ENCODE data around the gene PVALEF. TPM values are rescaled to one million over a fixed set of nuclear protein-coding genes. Genes with fewer than 3 reads are reported as not detected.

The PVALEF gene
- total RNA-seq, 1 donor from 2014 or later: not detected

DNA sequence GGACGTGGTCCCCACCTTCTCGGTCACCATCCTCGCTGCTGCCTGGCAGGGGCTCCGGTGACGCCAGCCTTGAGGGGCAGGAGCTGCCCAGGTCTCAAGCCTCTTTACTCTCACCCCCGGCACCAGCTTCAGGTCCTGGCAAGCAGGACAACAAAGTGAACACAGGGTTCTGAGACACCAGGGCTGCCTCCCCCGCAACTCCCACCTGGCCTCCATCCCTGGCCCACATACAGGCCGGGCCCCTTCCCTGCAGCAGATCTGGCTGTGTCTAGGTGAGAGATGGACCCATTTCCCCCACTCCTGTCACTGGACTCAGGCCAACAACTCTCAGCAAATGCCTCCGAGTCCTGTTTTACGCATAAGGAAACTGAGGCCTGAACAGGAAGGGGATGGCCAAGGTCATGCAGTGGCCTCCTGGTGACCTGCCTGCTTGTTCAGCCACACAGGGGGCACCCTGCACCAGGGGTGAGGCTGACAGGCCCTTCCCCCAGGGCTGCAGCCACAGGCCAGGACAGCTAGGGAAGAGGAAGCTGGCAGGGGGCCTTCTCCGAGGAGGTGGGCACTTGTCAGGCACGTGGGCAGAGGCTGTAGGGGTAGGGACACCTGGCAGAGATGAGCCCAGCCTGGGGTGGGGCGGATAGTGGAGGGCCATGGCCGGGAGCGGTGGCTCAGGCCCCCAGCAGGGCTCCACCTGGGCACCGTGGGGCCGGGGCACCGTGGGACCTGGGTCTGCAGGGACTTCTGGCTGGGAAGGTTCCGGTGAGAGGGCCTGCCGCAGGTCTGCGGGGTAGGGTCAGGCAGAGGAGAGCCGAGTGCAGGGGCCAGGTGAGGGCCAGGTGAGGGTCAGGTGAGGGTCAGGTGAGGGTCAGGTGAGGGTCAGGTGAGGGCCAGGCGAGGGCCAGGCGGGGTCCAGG, 46.7 kb upstream of the PVALEF start:
- H3K4me3 Mint-ChIP-seq (ENCODE audit: unreplicated experiment): peak overlapping the region; percentile 65
- H3K36me3 Mint-ChIP-seq (ENCODE audit: low read depth): no peaks in the 10 kb centered on the region
- no peak for DNase-seq (ENCODE audit: low spot score)
- H3K4me1 Mint-ChIP-seq (ENCODE audit: low read depth): peaks cover 9% of the 10 kb centered on the region
- H3K27ac Mint-ChIP-seq (ENCODE audit: unreplicated experiment): peak overlapping the region; percentile 36
- no peaks in the 10 kb centered on the region for H3K27me3 Mint-ChIP-seq (ENCODE audit: low read depth)
- H3K9me3 Mint-ChIP-seq (ENCODE audit: low read depth): no peaks in the 10 kb centered on the region
- TF ChIP-seq, protein P1, sequence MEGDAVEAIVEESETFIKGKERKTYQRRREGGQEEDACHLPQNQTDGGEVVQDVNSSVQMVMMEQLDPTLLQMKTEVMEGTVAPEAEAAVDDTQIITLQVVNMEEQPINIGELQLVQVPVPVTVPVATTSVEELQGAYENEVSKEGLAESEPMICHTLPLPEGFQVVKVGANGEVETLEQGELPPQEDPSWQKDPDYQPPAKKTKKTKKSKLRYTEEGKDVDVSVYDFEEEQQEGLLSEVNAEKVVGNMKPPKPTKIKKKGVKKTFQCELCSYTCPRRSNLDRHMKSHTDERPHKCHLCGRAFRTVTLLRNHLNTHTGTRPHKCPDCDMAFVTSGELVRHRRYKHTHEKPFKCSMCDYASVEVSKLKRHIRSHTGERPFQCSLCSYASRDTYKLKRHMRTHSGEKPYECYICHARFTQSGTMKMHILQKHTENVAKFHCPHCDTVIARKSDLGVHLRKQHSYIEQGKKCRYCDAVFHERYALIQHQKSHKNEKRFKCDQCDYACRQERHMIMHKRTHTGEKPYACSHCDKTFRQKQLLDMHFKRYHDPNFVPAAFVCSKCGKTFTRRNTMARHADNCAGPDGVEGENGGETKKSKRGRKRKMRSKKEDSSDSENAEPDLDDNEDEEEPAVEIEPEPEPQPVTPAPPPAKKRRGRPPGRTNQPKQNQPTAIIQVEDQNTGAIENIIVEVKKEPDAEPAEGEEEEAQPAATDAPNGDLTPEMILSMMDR (IDR thresholded peaks at IDR 0.05): no peak

DNA sequence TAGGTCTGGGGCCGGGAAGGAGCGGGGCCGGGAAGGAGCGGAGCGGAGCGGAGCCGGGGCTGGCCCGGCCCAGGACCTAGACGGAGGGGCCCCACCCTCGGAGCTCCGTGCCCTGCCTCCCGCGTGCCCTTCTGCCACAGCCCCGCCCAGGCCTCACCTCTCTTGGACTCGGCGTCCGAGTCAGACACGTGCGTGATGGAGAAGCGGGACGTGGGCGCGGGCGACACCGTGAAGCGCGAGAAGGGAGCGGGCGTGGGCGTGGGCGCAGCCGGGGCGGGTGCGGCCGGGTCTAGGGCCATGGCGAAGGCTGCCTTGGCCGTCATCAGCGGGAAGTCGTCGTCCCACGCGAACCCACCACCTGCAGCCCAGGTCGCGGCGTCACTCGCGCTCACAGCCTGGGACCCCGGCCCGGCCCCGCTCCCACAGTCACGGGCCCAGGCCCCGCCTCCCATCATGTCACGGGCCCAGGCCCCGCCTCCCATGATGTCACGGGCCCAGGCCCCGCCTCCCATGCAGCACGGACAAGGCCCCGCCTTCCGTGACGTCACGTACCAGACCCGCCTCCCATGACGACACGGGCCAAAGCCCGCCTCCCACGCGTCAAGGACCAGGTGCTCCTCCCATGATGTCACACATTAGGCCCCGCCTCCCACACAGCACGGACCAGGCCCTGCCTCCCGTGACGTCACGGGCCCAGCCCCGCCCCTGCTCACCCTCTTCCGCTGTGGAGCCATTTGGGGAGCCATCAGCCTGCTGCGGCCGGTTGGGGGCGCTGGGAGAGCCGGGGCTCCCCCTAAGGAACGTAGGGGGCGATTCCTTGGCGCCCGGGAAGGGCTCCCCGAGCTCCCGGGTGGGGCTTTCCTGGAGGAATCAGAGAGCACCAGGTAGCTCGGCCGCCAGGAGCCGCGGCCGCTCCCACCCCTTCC, 45.8 kb upstream of the PVALEF start:
- TF ChIP-seq, protein P1 (IDR thresholded peaks at IDR 0.05): no peak
- Mint-ChIP-seq H3K4me1 (ENCODE audit: low read depth) (peaks cover 9% of the 10 kb centered on the region), H3K27ac (ENCODE audit: unreplicated experiment) (peak overlapping the region; percentile 17), H3K4me3 (ENCODE audit: unreplicated experiment) (peak overlapping the region; percentile 46), H3K36me3 (ENCODE audit: low read depth) (no peaks in the 10 kb centered on the region), H3K9me3 (ENCODE audit: low read depth) (no peaks in the 10 kb centered on the region), H3K27me3 (ENCODE audit: low read depth) (no peaks in the 10 kb centered on the region)
- DNase-seq (ENCODE audit: low spot score): no peak

DNA sequence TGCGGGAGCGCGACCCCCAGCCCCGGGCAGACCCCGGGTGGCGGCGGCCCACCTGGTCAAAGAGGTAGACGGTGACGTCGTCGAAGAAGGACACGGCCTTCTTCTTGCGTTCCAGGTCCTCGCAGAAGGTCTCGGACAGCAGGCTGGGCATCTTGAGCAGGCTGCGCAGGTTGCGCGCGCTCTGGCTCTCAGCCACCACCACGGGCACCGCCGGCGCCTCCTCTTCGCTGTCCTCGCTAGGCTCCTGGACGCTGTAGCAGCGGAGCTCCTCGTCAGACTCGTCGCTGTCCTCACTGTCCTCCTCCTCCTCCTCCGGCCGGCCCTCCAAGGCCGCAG, 45.2 kb upstream of the PVALEF start:
- no peak overlapping the region for H3K4me3 Mint-ChIP-seq (ENCODE audit: unreplicated experiment)
- no peak for DNase-seq (ENCODE audit: low spot score)
- H3K9me3 Mint-ChIP-seq (ENCODE audit: low read depth): no peaks in the 10 kb centered on the region
- peaks cover 9% of the 10 kb centered on the region for H3K4me1 Mint-ChIP-seq (ENCODE audit: low read depth)
- no peaks in the 10 kb centered on the region for H3K27me3 Mint-ChIP-seq (ENCODE audit: low read depth)
- no peak overlapping the region for H3K27ac Mint-ChIP-seq (ENCODE audit: unreplicated experiment)
- H3K36me3 Mint-ChIP-seq (ENCODE audit: low read depth): no peaks in the 10 kb centered on the region
- TF ChIP-seq, protein P1 (IDR thresholded peaks at IDR 0.05): no peak

DNA sequence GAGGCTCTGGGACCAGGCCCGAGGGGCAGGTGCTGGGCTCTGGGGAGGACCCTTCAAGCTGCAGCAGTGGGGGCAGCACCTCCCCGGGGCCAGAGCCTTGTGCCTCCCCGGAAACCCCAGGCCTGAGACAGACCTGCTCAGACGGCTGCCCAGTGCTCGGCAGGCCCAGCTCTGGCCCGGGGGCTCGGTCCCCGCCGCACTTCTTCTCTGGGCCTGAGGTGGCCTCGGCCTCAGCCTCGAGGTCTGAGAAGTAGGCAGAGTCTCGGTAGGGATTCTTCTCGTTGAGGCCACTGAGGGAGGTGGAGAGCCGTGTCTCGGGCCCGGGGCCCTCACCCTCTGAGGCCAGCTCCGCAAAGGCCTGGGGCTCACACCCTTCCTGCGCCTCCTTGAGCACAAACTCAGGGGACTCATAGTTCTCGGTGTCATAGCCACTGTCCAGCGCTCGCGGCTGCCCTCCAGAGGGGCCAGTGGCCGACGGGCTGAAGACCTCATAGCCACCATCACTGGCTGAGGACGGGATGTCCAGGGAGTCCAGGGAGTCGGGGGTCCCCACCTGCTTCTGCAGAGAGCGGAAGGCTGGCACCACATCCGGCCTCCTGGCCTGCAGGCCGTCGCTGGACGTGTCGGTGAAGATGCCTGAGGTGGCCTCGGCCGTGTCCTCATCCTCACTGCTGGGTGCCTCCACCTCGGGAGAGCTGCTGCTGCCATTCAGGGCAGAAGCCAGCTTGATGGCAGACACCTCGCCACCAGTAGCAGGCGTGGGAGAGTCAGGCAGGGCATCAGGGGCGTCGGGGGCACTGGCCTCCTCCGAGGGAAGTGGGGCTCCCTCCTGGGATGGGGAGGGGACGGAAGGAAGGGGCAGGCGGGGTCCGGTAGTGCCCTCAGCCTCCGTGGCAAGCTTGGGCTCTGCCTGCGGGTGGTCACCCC, 44.3 kb upstream of the PVALEF start:
- H3K27ac Mint-ChIP-seq (ENCODE audit: unreplicated experiment): no peak overlapping the region
- H3K36me3 Mint-ChIP-seq (ENCODE audit: low read depth): no peaks in the 10 kb centered on the region
- no peak for DNase-seq (ENCODE audit: low spot score)
- peaks cover 9% of the 10 kb centered on the region for H3K4me1 Mint-ChIP-seq (ENCODE audit: low read depth)
- H3K4me3 Mint-ChIP-seq (ENCODE audit: unreplicated experiment): no peak overlapping the region
- no peaks in the 10 kb centered on the region for H3K9me3 Mint-ChIP-seq (ENCODE audit: low read depth)
- TF ChIP-seq, protein P1 (IDR thresholded peaks at IDR 0.05): no peak
- no peaks in the 10 kb centered on the region for H3K27me3 Mint-ChIP-seq (ENCODE audit: low read depth)

Measured in chondrocyte (in vitro differentiated cells).